ENCODE results near the gene SDCCAG8. TPM values are rescaled to one million over a fixed set of nuclear protein-coding genes. Genes with fewer than 3 reads are reported as not detected.

Gene SDCCAG8
- total RNA-seq, 2 donors from 2014 or later = 29.0 to 34.5 TPM

- peak overlapping the region in 1 of 2 donors; percentile 49 for H3K27ac ChIP-seq
Observed at GRCh38 chr1:243287652-243288051, 31.8 kb downstream of the SDCCAG8 start.

GRCh38 chr1:243288062-243288461 is 32.2 kb downstream of the SDCCAG8 start:
- peaks cover 0 to 3% of the 10 kb centered on the region in 2 donors for H3K9me3 ChIP-seq
- TF ChIP-seq, protein P1, sequence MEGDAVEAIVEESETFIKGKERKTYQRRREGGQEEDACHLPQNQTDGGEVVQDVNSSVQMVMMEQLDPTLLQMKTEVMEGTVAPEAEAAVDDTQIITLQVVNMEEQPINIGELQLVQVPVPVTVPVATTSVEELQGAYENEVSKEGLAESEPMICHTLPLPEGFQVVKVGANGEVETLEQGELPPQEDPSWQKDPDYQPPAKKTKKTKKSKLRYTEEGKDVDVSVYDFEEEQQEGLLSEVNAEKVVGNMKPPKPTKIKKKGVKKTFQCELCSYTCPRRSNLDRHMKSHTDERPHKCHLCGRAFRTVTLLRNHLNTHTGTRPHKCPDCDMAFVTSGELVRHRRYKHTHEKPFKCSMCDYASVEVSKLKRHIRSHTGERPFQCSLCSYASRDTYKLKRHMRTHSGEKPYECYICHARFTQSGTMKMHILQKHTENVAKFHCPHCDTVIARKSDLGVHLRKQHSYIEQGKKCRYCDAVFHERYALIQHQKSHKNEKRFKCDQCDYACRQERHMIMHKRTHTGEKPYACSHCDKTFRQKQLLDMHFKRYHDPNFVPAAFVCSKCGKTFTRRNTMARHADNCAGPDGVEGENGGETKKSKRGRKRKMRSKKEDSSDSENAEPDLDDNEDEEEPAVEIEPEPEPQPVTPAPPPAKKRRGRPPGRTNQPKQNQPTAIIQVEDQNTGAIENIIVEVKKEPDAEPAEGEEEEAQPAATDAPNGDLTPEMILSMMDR (IDR thresholded peaks at IDR 0.05) = no peak

More at GRCh38 chr1:243287652-243288051, 31.8 kb downstream of the SDCCAG8 start:
- Histone ChIP-seq H3K4me1 (peaks cover 0 to 5% of the 10 kb centered on the region in 2 donors), H3K27me3 (no peaks in the 10 kb centered on the region), H3K36me3 (peaks cover 29% of the 10 kb centered on the region), H3K4me3 (no peak overlapping the region), H3K9me3 (no peaks in the 10 kb centered on the region)
- DNase-seq (ENCODE audit: low spot score) = no peak
- TF ChIP-seq, protein P1 (IDR thresholded peaks at IDR 0.05) = no peak

DNA sequence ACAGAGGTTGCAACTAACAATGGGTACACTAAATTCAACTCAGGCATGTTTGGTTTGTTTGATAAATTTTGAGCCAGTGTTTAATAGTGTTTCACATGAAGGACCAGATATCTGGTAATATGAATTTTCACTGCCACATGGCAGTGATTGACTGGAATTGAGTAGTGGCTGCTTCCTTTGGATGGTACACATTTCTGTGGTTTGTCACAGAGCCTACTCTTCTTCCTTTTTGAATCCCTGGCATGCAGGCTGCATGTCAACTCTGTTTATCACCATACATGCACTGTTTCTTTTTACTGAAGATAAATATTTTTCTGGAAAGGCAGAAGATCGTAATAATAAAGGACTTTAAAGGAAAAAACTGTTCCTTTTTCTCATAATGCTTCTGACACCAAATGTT is 35.5 kb downstream of the SDCCAG8 start:
- H3K4me3 ChIP-seq = no peak overlapping the region
- no peaks in the 10 kb centered on the region for H3K27me3 ChIP-seq
- H3K36me3 ChIP-seq = peaks cover 21% of the 10 kb centered on the region
- DNase-seq (ENCODE audit: low spot score) = no peak
- H3K27ac ChIP-seq = no peak overlapping the region
- TF ChIP-seq, protein P1 (IDR thresholded peaks at IDR 0.05) = no peak
- H3K4me1 ChIP-seq = peaks cover 0 to 5% of the 10 kb centered on the region in 2 donors
- H3K9me3 ChIP-seq = peaks cover 0 to 12% of the 10 kb centered on the region in 2 donors

More at GRCh38 chr1:243288062-243288461, 32.2 kb downstream of the SDCCAG8 start:
- Histone ChIP-seq H3K27ac (peak overlapping the region in 1 of 2 donors; percentile 47), H3K27me3 (no peaks in the 10 kb centered on the region), H3K4me3 (no peak overlapping the region), H3K36me3 (peaks cover 27% of the 10 kb centered on the region), H3K4me1 (peaks cover 0 to 5% of the 10 kb centered on the region in 2 donors)
- DNase-seq (ENCODE audit: low spot score) = no peak

GRCh38 chr1:243292117-243292516 is 36.3 kb downstream of the SDCCAG8 start:
- Histone ChIP-seq H3K4me1 (no peaks in the 10 kb centered on the region), H3K36me3 (peaks cover 19% of the 10 kb centered on the region), H3K4me3 (no peak overlapping the region), H3K27me3 (no peaks in the 10 kb centered on the region), H3K27ac (no peak overlapping the region), H3K9me3 (peaks cover 0 to 12% of the 10 kb centered on the region in 2 donors)
- TF ChIP-seq, protein P1 (IDR thresholded peaks at IDR 0.05) = no peak
- no peak for DNase-seq (ENCODE audit: low spot score)

GRCh38 chr1:243293941-243294722 is 38.3 kb downstream of the SDCCAG8 start:
- no peaks in the 10 kb centered on the region for H3K27me3 ChIP-seq
- H3K27ac ChIP-seq = no peak overlapping the region
- DNase-seq (ENCODE audit: low spot score) = no peak
- H3K4me1 ChIP-seq = no peaks in the 10 kb centered on the region
- H3K9me3 ChIP-seq = peaks cover 0 to 12% of the 10 kb centered on the region in 2 donors
- no peak overlapping the region for H3K4me3 ChIP-seq
- TF ChIP-seq, protein P1 (IDR thresholded peaks at IDR 0.05) = no peak
- peaks cover 17% of the 10 kb centered on the region for H3K36me3 ChIP-seq
